MM.1S (cell line): ENCODE measurements around the gene TCN2.
"Not testable (repeated sequence)": the region's sequence is repeated elsewhere in the genome, so short reads cannot be mapped to it uniquely, and the experiment has no call there.

Source experiments
- DNase-seq: peaks from one replicate; pipeline ENCODE4 v3.0.0-alpha.2; 2015
- H2AFZ ChIP-seq: fragments of 300-600 bp; sonication (generic); 2 replicates; pipeline ENCODE4 v1.6.0; 2016; ENCODE audit warnings: antibody characterized with exemption, low read length
- H3F3A ChIP-seq: fragments of 300-600 bp; sonication (generic); 2 replicates; pipeline ENCODE4 v1.6.1; 2016; ENCODE audit warnings: mild to moderate bottlenecking, antibody characterized with exemption, low read length, moderate library complexity, mixed read lengths; ENCODE audit not compliant: insufficient read depth
- H3K27ac ChIP-seq: fragments of 300-600 bp; sonication (generic); 2 replicates; pipeline ENCODE4 v1.5.1; 2016; ENCODE audit warnings: mild to moderate bottlenecking, low read length
- H3K27me3 ChIP-seq: fragments of 300-600 bp; sonication (generic); replicated peaks from 2 replicates; pipeline ENCODE4 v1.6.0; 2016; ENCODE audit warnings: low read length; ENCODE audit not compliant: insufficient read depth
- H3K36me3 ChIP-seq: fragments of 300-600 bp; sonication (generic); replicated peaks from 2 replicates; pipeline ENCODE4 v1.6.1; 2016; ENCODE audit warnings: mild to moderate bottlenecking, low read length, mixed read lengths; ENCODE audit not compliant: insufficient read depth
- H3K4me1 ChIP-seq: fragments of 300-600 bp; sonication (generic); 2 replicates; pipeline ENCODE4 v1.6.1; 2016; ENCODE audit warnings: low read length, mixed read lengths
- H3K4me2 ChIP-seq: fragments of 300-600 bp; sonication (generic); 2 replicates; pipeline ENCODE4 v1.6.0; 2016; ENCODE audit warnings: low read depth, low read length
- H3K4me3 ChIP-seq: fragments of 300-600 bp; sonication (generic); 2 replicates; pipeline ENCODE4 v1.5.1; 2016; ENCODE audit warnings: low read length, mixed read lengths
- H3K79me2 ChIP-seq: fragments of 300-600 bp; sonication (generic); 2 replicates; pipeline ENCODE4 v1.6.1; 2016; ENCODE audit warnings: mixed run types, low read length, mixed read lengths
- H3K9ac ChIP-seq: fragments of 300-600 bp; sonication (generic); 2 replicates; pipeline ENCODE4 v1.6.1; 2016; ENCODE audit warnings: low read length, mixed read lengths
- H3K9me2 ChIP-seq: fragments of 300-600 bp; sonication (generic); replicated peaks from 2 replicates; pipeline ENCODE4 v1.6.1; 2016; ENCODE audit warnings: mild to moderate bottlenecking, low read length, mixed read lengths; ENCODE audit not compliant: insufficient read depth
- H3K9me3 ChIP-seq: fragments of 300-600 bp; sonication (generic); replicated peaks from 2 replicates; pipeline ENCODE4 v1.6.1; 2016; ENCODE audit warnings: mild to moderate bottlenecking, low read length, mixed read lengths; ENCODE audit not compliant: insufficient read depth
- H4K20me1 ChIP-seq: fragments of 300-600 bp; sonication (generic); 2 replicates; pipeline ENCODE4 v1.6.1; 2016; ENCODE audit warnings: mild to moderate bottlenecking, low read length, moderate library complexity, mixed read lengths; ENCODE audit not compliant: insufficient read depth
- EZH2 ChIP-seq: fragments of 300-600 bp; sonication (generic); optimal IDR thresholded peaks from 2 replicates; pipeline ENCODE3; 2017; ENCODE audit warnings: low read depth, mild to moderate bottlenecking, antibody characterized with exemption, low read length, mixed read lengths
- EZH2phosphoT487 ChIP-seq: fragments of 300-600 bp; sonication (generic); IDR thresholded peaks from 2 replicates; pipeline ENCODE4 v1.6.1; 2018; ENCODE audit warnings: antibody characterized with exemption, low read length
- TF ChIP-seq, protein P1 (sequence below): fragments of 300-600 bp; sonication (generic); IDR thresholded peaks from 2 replicates; pipeline ENCODE4 v1.5.1; 2016; ENCODE audit warnings: antibody characterized with exemption, low read length, mixed read lengths

Gene TCN2

GRCh38 chr22:30566125-30566524, 40.8 kb upstream of the TCN2 start:
- DNase-seq, result no peak
- Histone ChIP-seq H3K9me2 (no peaks in the 10 kb centered on the region), H4K20me1 (no peaks in the 10 kb centered on the region), H2AFZ (no peak overlapping the region), H3K79me2 (no peaks in the 10 kb centered on the region), H3K27ac (no peak overlapping the region), H3K27me3 (peaks cover 20% of the 10 kb centered on the region), H3F3A (no peaks in the 10 kb centered on the region), H3K9me3 (no peaks in the 10 kb centered on the region), H3K36me3 (no peaks in the 10 kb centered on the region), H3K4me3 (no peak overlapping the region), H3K9ac (no peak overlapping the region), H3K4me2 (no peak overlapping the region), H3K4me1 (no peaks in the 10 kb centered on the region)
- no peak for TF ChIP-seq EZH2phosphoT487
- TF ChIP-seq, protein P1, sequence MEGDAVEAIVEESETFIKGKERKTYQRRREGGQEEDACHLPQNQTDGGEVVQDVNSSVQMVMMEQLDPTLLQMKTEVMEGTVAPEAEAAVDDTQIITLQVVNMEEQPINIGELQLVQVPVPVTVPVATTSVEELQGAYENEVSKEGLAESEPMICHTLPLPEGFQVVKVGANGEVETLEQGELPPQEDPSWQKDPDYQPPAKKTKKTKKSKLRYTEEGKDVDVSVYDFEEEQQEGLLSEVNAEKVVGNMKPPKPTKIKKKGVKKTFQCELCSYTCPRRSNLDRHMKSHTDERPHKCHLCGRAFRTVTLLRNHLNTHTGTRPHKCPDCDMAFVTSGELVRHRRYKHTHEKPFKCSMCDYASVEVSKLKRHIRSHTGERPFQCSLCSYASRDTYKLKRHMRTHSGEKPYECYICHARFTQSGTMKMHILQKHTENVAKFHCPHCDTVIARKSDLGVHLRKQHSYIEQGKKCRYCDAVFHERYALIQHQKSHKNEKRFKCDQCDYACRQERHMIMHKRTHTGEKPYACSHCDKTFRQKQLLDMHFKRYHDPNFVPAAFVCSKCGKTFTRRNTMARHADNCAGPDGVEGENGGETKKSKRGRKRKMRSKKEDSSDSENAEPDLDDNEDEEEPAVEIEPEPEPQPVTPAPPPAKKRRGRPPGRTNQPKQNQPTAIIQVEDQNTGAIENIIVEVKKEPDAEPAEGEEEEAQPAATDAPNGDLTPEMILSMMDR, result no peak
- no peak for TF ChIP-seq EZH2

DNA sequence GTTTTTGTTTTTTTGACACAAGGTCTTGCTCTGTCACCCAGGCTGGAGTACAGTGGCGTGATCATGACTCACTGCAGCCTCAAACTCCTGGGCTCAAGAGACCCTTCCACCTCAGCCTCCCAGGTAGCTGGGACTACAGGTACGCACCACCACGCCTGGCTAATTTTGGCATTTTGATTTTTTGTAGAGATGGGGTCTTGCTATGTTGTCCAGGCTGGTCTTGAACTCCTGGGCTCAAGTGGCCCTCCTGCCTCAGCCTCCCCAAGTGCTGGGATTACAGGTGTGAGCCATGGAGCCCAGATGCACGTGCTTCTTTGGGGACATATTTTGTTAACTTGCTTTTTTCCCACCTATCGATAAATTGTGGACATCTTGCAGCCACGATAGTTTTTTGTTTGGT, 39.7 kb upstream of the TCN2 start:
- H3K4me3 ChIP-seq, H3K79me2 ChIP-seq, H3K27ac ChIP-seq, H3K9ac ChIP-seq, DNase-seq, H4K20me1 ChIP-seq, H3K4me2 ChIP-seq, H2AFZ ChIP-seq, H3K9me2 ChIP-seq, H3F3A ChIP-seq, H3K36me3 ChIP-seq, H3K9me3 ChIP-seq, H3K4me1 ChIP-seq: not testable (repeated sequence)
- H3K27me3 ChIP-seq, result peaks cover 28% of the 10 kb centered on the region

DNA sequence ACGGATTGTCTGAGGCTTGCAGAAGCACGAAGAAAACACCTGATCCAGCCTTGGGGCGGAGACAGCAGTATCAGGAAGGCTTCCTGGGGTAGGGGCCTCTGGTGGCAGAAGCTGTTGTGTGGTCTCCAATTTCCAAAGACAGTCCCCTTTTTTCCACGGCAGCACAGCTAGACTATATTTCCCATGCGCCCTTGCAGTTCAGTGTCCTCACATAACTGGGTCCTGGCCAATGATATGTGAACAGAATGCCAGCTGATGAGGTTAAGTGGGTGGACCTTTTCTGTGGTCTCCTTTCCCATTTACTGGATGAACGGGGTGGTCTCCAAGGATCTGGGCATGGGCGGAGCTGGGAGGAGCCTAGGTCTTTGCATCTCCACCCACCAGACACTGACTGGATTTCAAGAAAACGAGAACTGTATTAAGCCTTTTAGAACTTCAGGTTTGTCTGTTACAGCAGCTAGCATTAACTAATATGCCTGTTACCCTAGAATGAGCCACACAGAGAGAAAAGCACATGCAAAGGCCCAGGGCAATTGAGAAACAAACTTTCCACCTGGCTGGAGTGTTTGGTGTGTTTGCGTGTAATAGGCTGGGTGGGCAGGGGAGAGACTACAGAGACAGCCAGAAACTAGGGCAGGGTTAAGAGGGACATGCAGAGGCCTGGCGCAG, 38.7 kb upstream of the TCN2 start:
- no peak overlapping the region for H3K4me2 ChIP-seq
- H3K4me1 ChIP-seq, result no peaks in the 10 kb centered on the region
- H3K79me2 ChIP-seq, result no peaks in the 10 kb centered on the region
- no peak overlapping the region for H3K9ac ChIP-seq
- H3K27ac ChIP-seq, result no peak overlapping the region
- H3F3A ChIP-seq, result no peaks in the 10 kb centered on the region
- TF ChIP-seq, protein P1, result no peak
- no peaks in the 10 kb centered on the region for H3K36me3 ChIP-seq
- DNase-seq, result no peak
- H4K20me1 ChIP-seq, result no peaks in the 10 kb centered on the region
- peaks cover 29% of the 10 kb centered on the region for H3K27me3 ChIP-seq
- no peaks in the 10 kb centered on the region for H3K9me2 ChIP-seq
- no peak overlapping the region for H2AFZ ChIP-seq
- H3K9me3 ChIP-seq, result no peaks in the 10 kb centered on the region
- no peak overlapping the region for H3K4me3 ChIP-seq

DNA sequence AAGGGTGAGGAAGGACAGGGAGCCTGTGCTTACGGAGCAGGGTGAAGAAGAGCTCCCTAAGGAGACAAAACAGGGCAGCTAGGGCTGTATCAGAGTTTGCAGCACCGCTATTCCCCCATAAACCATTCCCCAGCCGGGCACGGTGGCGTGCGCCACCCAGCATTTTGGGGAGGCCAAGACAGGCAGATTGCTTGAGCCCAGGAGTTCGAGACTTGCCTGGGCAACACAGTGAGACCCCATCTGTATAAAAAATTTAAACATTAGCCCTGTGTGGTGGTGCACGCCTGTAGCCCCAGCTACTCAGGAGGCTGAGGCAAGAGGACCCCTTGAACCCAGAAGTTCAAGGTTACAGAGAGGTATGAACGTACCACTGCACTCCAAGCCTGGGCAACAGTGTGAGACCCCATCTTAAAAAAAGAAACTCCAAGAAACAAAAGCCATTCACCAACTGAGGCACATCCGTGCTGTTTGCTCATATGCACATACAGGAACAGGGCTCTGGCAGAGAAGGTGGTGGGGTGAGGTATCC, 37.2 kb upstream of the TCN2 start:
- Histone ChIP-seq H3K9me2 (no peaks in the 10 kb centered on the region), H3K27ac (no peak overlapping the region), H4K20me1 (no peaks in the 10 kb centered on the region), H3K9me3 (no peaks in the 10 kb centered on the region), H3K4me2 (no peak overlapping the region), H3K9ac (no peak overlapping the region), H3K36me3 (no peaks in the 10 kb centered on the region), H3F3A (no peaks in the 10 kb centered on the region), H3K79me2 (no peaks in the 10 kb centered on the region), H2AFZ (no peak overlapping the region), H3K27me3 (peaks cover 29% of the 10 kb centered on the region), H3K4me1 (no peaks in the 10 kb centered on the region), H3K4me3 (no peak overlapping the region)
- TF ChIP-seq EZH2 (no peak), EZH2phosphoT487 (no peak)
- TF ChIP-seq, protein P1, result no peak
- DNase-seq, result no peak
